Testis (tissue), 2 donors: ENCODE results near the gene ERC1.

ENCODE experiments used
- CTCF ChIP-seq, 3 experiments: fragments of 450-650 bp in 2 of 3; fragments of 200-600 bp in 1 of 3; sonication (generic) in 1 of 3; IDR thresholded peaks; one replicate each; pipeline ENCODE4 v1.5.1; 2016 to 2019; ENCODE audit warnings: antibody characterized with exemption in 3 of 3, mild to moderate bottlenecking in 2 of 3, moderate library complexity in 1 of 3
- POLR2A ChIP-seq: fragments of 450-650 bp; IDR thresholded peaks from one replicate; pipeline ENCODE4 v1.6.1; 2017; ENCODE audit warnings: antibody characterized with exemption, mild to moderate bottlenecking, moderate library complexity

- TF ChIP-seq CTCF (IDR thresholded peaks at IDR 0.05): no peak
- TF ChIP-seq POLR2A: no peak
These were observed 448.2 kb downstream of the ERC1 start for GRCh38 chr12:1439201-1439600.
